Mucosa of descending colon (tissue), 3 donors: ENCODE measurements around the gene ANKRD13D. TPM values are rescaled to one million over a fixed set of nuclear protein-coding genes. Genes with fewer than 3 reads are reported as not detected.

Experiments used
- ATAC-seq: fragments of 200-7000 bp; cut with Tn5 transposase; one replicate; pipeline ENCODE4 v1.9.1; 2020; ENCODE audit warnings: mild to moderate bottlenecking, moderate library complexity
- DNase-seq, 3 donors: peaks; one replicate each; pipeline ENCODE4 v3.0.0-alpha.2; 2020
- H3K36me3 ChIP-seq: fragments of 200-600 bp; one replicate; pipeline ENCODE4 v1.8.0; 2021; ENCODE audit warnings: low read depth, mild to moderate bottlenecking
- H3K4me1 ChIP-seq: fragments of 200-600 bp; one replicate; pipeline ENCODE4 v1.8.0; 2021; ENCODE audit warnings: low read depth, mild to moderate bottlenecking
- H3K4me3 ChIP-seq: fragments of 200-600 bp; one replicate; pipeline ENCODE4 v1.8.0; 2021; ENCODE audit warnings: mild to moderate bottlenecking
- H3K9me3 ChIP-seq: fragments of 200-600 bp; one replicate; pipeline ENCODE4 v1.8.0; 2021; ENCODE audit warnings: mild to moderate bottlenecking
- intact Hi-C, 2 donors: fragments of 100-400 bp; cut with DNase I in 1 of 2; cut with micrococcal nuclease in 1 of 2; formaldehyde crosslinking; loops; one replicate each; pipeline versions ENCODE4 v1.11.0 to v1.11.1; 2022; cut with DNase I, micrococcal nuclease
- total RNA-seq, 3 donors: library from RNA; stranded (reverse); fragmentation: NEBNext Ultra II Directional in 2 of 3; extraction: Animal tissue kit (Norgen Biotek cat#: 25700) in 2 of 3; gene quantifications; one replicate each; pipeline versions ENCODE4 v1.2.1 to v1.2.4, GENCODE V29; 2021 to 2023
- TF ChIP-seq, protein P1 (sequence below): fragments of 200-600 bp; IDR thresholded peaks from one replicate; pipeline ENCODE4 v1.8.0; 2022; ENCODE audit warnings: antibody characterized with exemption, mild to moderate bottlenecking
- donor health status: DM: no; HTN: no; CAD: no; lungs with moderate emphysema.
- donor health status: DM: no; HTN: no; CAD: no.
- donor health status: DM: no; HTN: yes; CAD: no.

The ANKRD13D gene
- total RNA-seq, 3 donors from 2014 or later = 20.0 to 46.3 (median 26.7) TPM

DNA sequence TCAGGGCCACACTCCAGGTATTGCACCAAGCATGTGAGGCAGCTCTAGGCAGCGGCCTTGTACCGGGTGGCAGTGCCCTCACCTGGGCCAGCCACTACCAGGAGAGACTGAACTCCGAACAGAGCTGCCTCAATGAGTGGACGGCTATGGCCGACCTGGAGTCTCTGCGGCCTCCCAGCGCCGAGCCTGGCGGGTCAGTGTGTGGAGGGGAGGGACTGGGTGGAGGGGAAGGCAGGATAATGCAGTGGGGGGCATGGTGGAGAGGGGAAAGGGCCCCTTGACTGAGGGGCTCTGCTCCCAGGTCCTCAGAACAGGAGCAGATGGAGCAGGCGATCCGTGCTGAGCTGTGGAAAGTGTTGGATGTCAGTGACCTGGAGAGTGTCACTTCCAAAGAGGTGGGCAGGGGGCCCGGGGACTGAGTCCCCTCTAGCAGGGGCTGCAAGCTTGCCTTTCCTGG is 18.5 kb downstream of the ANKRD13D start:
- TF ChIP-seq, protein P1, sequence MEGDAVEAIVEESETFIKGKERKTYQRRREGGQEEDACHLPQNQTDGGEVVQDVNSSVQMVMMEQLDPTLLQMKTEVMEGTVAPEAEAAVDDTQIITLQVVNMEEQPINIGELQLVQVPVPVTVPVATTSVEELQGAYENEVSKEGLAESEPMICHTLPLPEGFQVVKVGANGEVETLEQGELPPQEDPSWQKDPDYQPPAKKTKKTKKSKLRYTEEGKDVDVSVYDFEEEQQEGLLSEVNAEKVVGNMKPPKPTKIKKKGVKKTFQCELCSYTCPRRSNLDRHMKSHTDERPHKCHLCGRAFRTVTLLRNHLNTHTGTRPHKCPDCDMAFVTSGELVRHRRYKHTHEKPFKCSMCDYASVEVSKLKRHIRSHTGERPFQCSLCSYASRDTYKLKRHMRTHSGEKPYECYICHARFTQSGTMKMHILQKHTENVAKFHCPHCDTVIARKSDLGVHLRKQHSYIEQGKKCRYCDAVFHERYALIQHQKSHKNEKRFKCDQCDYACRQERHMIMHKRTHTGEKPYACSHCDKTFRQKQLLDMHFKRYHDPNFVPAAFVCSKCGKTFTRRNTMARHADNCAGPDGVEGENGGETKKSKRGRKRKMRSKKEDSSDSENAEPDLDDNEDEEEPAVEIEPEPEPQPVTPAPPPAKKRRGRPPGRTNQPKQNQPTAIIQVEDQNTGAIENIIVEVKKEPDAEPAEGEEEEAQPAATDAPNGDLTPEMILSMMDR = no peak
- intact Hi-C loops = no loop called here
- no peaks in the 10 kb centered on the region for H3K36me3 ChIP-seq
- no peaks in the 10 kb centered on the region for H3K9me3 ChIP-seq
- ATAC-seq (no peak), DNase-seq (peak in 1 of 3 donors; percentile 27)
- H3K4me3 ChIP-seq = no peak overlapping the region
- H3K4me1 ChIP-seq = peaks cover 5% of the 10 kb centered on the region

DNA sequence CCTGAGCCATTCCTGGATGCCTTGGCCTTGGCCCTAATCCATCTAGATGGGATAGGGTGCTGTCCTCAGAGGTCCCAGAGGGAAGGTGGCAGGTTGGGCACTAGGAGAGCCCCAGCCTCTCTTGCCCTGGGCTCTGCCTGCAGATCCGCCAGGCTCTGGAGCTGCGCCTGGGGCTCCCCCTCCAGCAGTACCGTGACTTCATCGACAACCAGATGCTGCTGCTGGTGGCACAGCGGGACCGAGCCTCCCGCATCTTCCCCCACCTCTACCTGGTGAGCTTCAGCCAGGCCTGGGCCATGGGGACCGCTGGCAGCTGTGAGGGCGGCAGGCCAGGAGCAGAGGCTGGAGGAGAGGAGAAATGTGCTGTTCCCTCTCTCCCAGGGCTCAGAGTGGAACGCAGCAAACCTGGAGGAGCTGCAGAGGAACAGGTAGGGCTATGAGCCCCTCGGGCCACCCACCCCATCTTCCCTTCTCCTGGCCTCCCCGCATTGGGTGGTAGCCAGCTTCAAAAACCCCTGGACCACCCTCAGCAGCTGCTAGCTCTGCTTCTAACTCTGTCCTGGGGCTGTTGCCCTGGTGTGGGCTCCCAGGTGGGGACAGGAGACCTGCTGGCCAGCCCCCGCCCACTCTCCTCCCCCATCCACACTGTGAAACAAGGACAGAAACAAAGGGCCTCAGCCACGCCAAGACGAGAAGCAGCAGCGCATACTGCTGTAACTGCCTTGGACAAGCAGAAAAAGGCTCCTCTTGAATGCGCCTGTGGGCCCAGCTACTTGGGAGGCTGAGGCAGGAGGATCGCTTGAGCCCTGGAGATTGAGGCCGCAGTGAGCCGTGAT is 19.1 kb downstream of the ANKRD13D start:
- intact Hi-C loops = no loop called here
- H3K9me3 ChIP-seq = no peaks in the 10 kb centered on the region
- TF ChIP-seq, protein P1 = no peak
- no peak overlapping the region for H3K4me3 ChIP-seq
- no peaks in the 10 kb centered on the region for H3K36me3 ChIP-seq
- ATAC-seq = no peak
- peaks cover 10% of the 10 kb centered on the region for H3K4me1 ChIP-seq
- DNase-seq = no peak

DNA sequence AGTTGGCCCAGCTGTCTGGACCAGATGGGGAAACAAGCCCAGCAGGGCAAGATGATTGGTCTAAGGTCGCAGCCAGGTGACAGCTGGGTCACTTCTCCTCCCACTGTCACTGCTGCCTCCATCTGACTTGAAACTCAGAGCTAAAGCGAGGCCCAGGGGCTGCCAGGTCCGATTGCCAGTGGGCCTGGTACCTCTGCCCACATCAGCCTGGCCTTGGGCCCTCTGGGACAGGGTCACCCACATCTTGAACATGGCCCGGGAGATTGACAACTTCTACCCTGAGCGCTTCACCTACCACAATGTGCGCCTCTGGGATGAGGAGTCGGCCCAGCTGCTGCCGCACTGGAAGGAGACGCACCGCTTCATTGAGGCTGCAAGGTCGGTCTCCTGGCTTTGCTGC is 20.1 kb downstream of the ANKRD13D start:
- ATAC-seq (no peak), DNase-seq (no peak)
- Histone ChIP-seq H3K9me3 (no peaks in the 10 kb centered on the region), H3K4me3 (no peak overlapping the region), H3K36me3 (no peaks in the 10 kb centered on the region), H3K4me1 (peaks cover 15% of the 10 kb centered on the region)
- intact Hi-C loops = no loop called here
- TF ChIP-seq, protein P1 = no peak

DNA sequence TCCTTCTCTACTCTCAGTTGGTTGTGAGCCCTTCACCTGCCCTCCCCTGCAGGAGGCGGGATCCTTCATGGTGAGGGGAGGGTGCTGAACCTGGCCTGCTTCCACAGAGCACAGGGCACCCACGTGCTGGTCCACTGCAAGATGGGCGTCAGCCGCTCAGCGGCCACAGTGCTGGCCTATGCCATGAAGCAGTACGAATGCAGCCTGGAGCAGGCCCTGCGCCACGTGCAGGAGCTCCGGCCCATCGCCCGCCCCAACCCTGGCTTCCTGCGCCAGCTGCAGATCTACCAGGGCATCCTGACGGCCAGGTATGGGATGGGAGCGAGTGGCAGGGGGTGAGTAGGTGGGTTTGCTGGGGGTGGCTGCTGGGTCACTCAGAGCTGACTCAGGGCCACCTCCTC is 20.6 kb downstream of the ANKRD13D start:
- TF ChIP-seq, protein P1 = no peak
- Histone ChIP-seq H3K4me1 (peaks cover 11% of the 10 kb centered on the region), H3K9me3 (no peaks in the 10 kb centered on the region), H3K4me3 (no peak overlapping the region), H3K36me3 (no peaks in the 10 kb centered on the region)
- DNase-seq = peak in 1 of 3 donors; percentile 52
- intact Hi-C loops = no loop called here
- ATAC-seq = no peak

DNA sequence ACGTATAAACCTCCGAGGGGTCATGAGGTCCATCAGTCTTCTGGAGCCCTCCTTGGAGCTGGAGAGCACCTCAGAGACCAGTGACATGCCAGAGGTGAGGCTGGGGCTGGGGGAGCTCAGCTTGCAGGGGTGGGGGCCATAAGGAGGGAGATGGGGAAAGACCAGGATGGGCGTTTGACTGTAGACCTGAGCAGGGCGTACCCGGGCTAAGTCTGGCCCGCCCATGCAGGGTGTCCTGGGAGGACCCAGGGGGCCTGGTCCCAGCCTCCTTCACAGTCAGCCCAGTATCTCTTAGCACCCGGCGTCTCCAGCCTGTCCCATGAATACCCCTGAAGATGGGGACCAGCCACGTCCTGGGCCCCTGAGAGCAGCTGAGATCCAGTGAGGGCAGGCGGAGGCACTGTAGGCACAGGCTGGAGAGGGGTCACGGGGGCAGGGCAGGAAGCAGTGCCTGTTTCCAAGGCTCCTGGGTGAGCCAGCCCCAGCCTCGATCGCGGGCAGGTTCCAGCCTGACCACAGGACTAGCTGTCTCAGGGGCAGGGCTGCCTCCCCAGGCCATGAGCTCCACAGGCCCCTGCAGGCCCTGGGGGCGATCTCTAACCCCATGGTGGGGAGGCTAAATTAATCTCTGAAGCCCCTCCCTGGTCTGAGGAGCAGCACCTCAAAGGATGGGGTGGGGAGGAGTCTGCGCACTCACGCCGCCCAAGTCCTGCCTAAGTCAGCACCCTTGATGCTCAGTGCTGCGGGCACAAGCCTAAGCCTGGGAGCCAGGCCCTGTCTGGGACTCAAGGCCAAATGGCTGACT is 21.3 kb downstream of the ANKRD13D start:
- H3K36me3 ChIP-seq = no peaks in the 10 kb centered on the region
- ATAC-seq (no peak), DNase-seq (no peak)
- H3K4me1 ChIP-seq = peaks cover 11% of the 10 kb centered on the region
- intact Hi-C loops = no loop called here
- TF ChIP-seq, protein P1 = no peak
- no peaks in the 10 kb centered on the region for H3K9me3 ChIP-seq
- H3K4me3 ChIP-seq = no peak overlapping the region
